GM19455 (cell line): ENCODE results near the gene ZNF831.
A peak's percentile ranks its signal among the peaks of the same experiment; 100 is the strongest.

Experiments used
- ATAC-seq: cut with Tn5 transposase; IDR thresholded peaks from one replicate; pipeline ENCODE4 v1.9.1; 2021; ENCODE audit not compliant: unreplicated experiment

Gene ZNF831

DNA sequence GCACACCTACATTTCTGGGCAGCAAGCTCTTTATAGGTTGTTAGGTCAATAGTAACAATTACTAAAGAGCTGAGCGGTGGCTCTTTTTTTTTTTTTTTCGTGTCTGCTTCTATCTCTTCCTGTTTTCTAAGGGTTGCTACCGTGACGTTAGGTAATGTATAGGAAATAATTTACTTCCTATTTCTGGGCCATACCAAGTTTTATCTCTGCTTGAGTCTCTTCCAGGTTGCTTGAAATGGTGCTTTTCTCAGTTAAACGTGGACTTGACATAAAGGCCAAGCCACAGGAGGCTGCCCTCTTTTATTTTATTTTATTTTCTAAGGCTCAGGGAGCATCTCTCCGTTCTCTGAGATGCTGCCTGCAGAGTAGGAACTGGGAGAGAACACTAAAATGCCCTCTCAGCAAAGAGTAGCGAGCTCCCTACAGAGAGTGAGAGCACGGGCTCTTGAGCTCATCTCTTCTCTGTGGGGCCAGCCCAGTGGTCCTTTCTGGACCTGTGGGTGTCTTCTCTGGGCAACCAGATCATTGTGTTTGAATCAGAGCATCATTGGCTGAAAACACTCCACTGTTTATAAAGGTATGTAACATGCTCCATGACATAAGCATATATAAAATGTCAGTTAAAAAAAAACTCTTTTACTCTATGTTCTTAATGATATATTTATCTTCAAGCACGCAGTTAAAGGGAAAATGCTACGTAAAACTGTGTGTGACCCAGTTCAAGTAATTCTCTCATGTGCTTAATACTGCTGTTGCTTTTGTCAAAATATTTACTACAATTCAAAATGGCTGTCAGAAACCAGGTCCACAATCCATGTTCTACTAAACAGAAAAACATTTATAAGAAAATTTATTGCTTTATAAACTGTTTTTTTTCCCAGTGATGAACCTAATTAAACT lies at the start of gene ZNF831:
TSS of gene ZNF831 (plus strand) at position 191 of the 900 bp plus-strand sequence. CDS start 27,199 bp downstream, outside the sequence.
- ATAC-seq: peak; percentile 47

GRCh38 chr20:59117526-59117925 lies 46.1 kb upstream of the ZNF831 start:
- no peak for ATAC-seq

GRCh38 chr20:59118855-59119254 lies 44.8 kb upstream of the ZNF831 start:
- ATAC-seq: no peak

- ATAC-seq: no peak
These were observed 43.1 kb upstream of the ZNF831 start for GRCh38 chr20:59120491-59120890.

- no peak for ATAC-seq
These were observed 42.7 kb upstream of the ZNF831 start for GRCh38 chr20:59120919-59121318.

DNA sequence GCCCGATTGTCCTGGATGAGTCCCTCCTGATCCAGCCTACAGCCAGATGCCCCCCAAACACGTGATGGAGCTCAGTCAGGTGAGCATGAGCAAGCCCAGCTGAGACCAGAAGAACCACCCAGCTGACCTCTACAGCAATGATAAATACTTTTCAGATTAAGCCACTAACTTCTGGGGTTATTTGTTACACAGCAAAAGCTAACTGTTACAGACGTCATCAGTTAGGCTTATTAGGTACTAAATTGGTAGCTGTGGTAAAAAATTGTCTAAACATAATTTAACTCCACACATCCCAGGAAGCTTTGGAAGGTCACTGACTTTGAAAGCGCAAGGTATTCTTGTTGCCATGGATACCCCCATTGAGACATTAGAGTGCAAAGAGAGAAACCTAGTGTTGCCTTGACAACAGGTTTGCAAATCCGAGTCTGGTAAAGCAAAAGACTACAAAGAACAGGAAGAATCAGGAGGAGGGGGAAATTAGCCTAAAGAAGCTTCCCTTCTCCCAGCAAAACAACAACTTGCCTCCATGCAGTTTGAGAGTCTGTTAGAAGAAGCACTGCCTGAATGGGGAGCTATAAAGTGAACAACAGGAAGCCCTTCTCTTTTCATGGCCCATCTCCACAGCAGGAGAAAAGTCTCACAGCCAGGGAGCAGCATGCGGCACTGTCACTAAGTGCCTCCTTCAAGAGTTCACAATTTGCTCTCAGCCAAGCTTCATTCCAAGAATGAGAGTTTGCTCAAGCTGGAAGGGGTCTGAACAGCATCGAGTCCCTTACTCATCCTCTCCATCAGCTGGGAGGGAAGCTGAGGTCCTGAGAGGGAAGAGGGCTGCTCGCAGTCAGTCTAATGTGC lies 41.7 kb upstream of the ZNF831 start:
- ATAC-seq: no peak

GRCh38 chr20:59122566-59122919 lies 41.1 kb upstream of the ZNF831 start:
- no peak for ATAC-seq

- ATAC-seq: no peak
These were observed 40.5 kb upstream of the ZNF831 start for GRCh38 chr20:59123011-59123677.

GRCh38 chr20:59123678-59124255 lies 39.9 kb upstream of the ZNF831 start:
- no peak for ATAC-seq

DNA sequence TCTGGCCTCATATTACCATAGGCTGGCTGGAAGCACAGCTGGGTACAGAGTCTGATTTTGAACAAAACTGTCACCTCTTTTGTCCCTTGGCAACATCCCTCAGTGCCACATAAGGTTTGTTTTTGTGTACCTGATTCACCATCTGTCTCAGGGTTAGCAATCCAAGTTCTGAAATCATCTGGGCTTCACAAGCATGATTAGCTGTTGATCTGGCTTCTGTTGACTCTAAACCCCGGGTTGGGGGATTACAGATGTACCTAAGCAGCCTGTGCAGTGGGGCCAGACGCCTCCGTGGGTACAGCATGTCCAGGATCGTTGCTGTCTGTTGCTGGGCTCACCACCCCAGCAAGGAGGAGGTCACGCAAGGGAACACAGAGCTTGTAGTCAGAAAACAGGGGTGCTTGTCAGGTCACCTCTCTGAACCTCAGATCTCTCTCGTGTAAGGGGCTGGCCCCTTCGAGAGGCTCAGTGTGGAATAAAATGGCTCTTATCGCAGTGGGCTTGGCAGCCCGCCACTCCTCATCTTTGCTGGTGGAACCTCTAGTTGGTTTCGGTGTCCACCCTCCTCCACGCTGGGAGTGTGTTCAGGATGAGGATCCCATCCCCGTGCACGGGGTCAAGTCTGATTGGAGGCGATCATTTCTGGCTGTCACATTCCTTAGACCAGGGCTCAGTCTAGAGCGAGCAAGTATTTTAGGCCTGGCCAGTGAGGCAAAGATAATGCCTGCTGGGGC lies 39.2 kb upstream of the ZNF831 start:
- ATAC-seq: no peak

GRCh38 chr20:59125332-59125731 lies 38.3 kb upstream of the ZNF831 start:
- no peak for ATAC-seq

- ATAC-seq: no peak
These were observed 37.8 kb upstream of the ZNF831 start for GRCh38 chr20:59125836-59126235.

- ATAC-seq: no peak
These were observed 35.8 kb upstream of the ZNF831 start for GRCh38 chr20:59127839-59128238.

DNA sequence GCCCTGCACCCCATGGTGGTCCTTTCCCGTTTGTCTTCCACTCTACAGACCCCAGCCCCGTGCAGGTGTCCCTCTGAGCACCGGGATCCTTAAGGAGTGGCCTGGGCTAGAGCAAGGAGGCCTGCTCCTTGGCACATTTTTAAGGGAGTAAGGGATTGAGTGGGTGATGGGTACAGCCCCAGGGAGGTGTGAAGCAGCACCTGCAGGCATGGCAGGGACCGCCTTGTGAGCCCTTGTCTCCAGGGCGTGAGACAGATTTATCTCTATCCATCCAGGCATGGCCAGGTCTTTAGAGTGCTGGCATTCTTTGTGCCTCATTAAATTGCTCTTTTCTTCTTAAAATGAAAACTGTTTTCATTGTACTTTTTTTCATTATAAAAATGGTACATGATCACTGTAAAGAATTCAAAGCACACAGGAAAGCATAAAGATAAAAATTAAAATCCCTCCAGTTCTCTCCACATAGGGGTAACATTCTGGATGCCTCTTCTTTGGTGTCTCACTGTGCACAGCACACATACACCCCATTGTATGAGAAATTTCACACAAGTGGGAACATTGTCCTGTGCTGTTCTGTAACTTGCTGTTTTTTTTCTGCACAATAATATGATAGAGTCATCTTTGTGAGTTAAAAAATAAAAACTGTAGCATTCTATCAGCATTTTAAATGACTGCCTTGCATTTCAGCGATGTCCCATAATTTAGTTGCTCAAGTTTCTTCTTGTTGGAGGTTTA lies 31.9 kb upstream of the ZNF831 start:
- no peak for ATAC-seq

GRCh38 chr20:59134182-59134581 lies 29.4 kb upstream of the ZNF831 start:
- ATAC-seq: no peak

DNA sequence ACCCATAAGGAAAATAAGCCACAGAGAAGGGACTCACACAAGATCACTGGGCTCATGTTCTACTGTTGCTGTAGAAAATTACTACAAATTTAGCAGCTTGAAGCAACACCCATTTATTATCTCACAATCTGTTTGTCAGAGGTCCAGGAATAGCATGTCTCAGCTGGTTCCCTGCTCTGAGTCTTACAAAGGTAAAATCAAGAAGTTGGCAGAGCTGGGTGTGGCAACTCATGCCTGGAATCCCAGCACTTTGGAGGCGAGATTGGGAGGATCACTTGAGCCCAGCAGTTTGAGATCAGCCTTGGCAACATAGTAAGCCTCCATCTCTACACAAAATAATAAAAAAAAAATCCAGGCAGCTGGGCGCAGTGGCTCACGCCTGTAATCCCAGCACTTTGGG lies 28.5 kb upstream of the ZNF831 start:
- no peak for ATAC-seq

DNA sequence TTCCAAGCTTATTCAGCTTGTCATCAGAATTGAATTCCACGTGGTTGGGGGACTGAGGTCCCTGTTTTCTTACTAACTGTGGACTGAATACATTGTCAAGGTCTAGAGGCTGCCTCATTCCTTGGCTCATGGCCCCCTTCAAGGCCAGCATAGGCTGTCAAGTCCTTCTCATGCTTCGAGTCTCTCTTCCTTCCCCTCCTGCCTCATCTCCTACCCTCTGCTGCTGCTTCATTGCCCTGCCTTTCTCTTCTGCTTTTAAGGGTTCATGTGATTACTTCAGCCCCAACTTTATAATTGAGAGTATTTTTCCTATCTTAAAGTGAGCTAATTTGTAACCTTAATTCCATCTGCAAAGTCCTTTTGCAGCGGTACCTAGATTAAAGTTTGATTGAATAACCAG lies 27.6 kb upstream of the ZNF831 start:
- no peak for ATAC-seq

DNA sequence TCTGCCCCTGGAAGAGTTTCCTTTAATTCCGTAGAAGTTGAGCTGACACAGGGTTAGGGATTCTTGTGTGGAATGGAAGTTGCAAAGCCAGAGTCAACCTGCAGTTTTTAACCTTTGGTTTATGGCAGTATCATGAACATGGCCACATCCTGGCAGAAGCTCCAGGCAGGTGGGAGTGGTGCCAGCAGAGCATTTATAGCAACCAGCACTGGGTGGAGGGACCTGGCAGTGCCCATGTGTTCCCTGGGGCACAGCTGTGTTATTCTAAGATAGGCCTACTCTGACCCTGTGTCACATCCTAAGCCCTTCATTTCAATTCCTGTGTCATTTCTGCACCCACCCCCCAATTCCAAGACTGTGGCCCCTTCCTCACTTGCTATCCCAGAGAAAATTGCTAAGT lies 26.1 kb upstream of the ZNF831 start:
- no peak for ATAC-seq

DNA sequence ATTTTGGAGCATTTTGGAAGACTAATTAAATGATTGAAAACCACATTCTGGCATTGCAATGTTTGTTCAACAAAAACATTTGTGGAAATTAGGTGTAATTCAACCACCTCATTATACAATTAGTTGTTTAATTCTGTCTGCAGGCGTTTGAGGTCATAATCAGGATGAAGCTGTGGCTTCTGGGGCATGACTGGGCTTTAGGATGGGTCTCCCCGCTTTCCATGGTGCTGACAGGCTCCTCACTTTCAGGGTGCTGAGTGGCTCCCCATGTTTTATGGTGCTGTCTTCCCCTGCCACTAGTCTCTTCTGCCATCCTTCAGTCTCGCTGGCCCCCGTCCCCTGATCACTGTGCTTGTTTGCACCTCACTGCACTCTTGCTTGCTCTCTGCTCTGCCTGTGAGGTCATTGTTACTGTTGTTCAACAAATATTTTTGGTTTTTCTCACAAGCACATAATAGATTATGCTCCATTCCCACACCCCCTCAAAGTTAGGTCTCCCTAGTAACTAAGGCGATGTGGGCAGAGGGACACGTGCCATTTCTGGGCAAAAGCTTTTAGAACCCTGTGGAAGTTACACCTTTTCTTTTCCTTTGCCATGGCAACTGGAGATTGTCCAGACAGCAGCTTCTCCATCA lies 25.4 kb upstream of the ZNF831 start:
- no peak for ATAC-seq
